NCI-H345 treated with DMSO at 0.1 percent for 48 hours (cell line): ENCODE results near the gene GGA2.
"Not testable (repeated sequence)": the region's sequence is repeated elsewhere in the genome, so short reads cannot be mapped to it uniquely, and the experiment has no call there.

Experiments used
- DNase-seq: peaks from one replicate; lab custom pipeline; 2025; ENCODE audit not compliant: unreplicated experiment; lab: John Stamatoyannopoulos, UW

Gene GGA2

DNA sequence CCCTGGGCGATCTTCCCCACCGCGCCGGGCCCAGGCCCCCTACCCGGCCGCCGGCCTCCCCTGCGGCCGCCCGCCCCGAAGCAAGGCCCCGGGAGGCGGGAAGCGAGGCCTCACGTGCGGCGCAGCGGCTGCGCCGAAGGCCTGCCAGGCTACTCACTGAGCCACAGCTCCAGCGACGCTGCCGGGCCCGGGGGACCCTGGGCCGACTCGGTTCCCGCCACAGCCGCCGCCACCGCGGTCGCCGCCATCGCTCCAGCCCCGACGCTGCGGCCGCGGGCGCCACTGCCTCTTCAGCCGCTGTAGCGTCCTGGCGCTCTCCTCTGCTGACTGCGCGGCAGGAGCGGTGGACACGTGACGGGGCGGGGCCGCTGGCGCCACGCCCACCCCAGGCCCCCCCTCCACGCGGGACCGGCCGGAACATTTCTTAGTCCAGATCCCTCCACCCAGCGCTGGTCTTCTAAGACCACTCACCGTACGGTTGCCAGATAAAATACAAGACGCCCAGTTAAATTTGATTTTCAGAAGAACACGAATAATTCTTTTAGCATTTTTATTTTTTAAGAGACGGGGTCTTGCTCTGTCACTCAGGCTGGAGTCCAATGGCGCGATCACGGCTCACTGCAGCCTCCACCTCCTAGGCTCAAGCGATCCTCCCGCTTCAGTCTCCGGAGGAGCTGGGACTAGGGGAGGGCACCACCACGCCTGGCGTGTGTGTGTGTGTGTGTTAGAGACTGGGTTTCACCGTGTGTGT is at the start of gene GGA2:
GGA2 (minus strand) TSS at position 331 of the 751 bp plus-strand sequence; CDS start at position 248, 83 bp downstream.
- peak; percentile 57 for DNase-seq

DNA sequence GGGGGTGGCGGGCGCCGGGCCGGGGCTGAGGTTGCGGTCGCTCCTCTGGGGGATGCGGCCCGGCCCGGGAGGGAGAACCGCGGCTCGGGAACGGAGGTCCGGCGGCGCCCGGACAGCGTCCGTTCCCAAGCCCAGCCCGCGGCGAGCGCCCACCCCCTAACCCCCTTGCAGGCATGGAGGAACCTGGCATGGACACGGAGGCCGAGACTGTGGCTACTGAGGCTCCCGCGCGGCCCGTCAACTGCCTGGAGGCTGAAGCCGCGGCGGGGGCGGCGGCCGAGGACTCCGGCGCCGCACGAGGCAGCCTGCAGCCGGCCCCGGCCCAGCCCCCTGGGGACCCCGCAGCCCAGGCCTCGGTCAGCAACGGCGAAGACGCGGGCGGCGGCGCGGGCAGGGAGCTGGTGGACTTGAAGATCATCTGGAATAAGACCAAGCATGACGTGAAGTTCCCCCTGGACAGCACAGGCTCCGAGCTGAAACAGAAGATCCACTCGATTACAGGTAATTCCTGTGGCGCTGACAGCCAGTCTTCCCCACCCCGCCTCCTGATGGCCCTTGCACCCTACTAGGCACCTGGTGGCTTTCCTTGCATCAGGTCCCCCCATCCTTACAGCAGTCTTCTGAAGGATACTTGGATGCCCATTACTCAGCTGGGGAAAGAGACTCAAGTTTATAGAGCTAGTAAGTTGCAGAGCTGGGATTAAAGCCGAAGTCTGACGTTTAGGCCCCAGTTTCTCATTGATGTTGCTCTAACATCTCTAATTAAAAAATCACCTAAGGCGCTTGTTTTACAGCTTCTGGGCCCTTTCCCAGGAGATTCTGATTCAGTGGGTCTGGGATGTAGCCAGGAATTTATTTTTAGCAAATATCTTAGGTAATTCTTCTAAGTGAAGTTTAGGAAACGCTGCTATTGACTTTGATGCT is 47.7 kb upstream of the GGA2 start:
- DNase-seq, result no peak

DNA sequence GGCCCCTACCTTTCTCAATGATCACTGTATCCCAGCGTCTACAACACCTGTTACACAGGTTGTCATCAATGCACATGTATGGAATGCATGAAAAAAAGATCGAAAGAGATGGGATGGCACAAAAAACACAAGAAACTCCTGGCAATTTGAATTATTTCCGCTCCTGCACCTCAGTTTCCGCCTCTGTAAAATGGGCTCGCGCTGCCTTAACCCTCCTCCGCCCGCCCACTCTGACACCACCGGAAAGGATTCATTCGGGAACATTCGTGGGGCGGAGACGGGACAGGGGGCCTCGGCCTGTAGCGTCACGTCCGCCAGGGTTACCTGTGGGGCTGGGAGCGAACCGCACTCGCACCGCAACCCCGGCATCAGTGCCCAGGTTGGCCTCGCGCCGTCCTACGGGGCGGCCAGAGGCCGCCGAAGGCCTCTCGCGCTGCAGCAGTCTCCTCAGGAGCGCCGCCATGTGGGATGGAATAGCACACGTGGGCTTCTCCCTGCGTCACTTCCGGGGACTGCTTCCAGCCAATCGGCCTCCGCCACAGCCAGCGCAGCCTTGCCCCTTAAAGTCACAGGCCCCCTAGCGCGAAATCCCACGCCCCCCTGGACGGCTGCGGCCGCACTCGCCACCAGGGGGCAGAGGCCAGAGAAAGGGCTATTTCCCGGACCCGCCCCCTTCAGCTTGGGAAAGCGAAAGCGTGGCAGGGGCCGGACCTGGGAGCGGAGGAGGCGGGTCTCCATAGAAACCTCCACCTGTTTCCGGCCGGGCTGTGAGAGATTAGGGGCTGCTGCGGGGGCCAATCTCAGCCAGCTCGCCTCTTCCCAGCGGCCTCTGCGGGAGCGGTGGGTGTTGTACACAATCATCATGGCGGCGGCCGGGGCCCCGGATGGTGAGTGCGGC is 46.8 kb upstream of the GGA2 start, which contains the start of the genes EARS2 and UBFD1:
EARS2 (minus strand) TSS at position 470 of the 898 bp plus-strand sequence; CDS start at position 463, 7 bp downstream.
UBFD1 (plus strand) TSS at position 847 of the 898 bp plus-strand sequence; CDS start at position 863, 16 bp downstream.
- DNase-seq, result peak; percentile 94

DNA sequence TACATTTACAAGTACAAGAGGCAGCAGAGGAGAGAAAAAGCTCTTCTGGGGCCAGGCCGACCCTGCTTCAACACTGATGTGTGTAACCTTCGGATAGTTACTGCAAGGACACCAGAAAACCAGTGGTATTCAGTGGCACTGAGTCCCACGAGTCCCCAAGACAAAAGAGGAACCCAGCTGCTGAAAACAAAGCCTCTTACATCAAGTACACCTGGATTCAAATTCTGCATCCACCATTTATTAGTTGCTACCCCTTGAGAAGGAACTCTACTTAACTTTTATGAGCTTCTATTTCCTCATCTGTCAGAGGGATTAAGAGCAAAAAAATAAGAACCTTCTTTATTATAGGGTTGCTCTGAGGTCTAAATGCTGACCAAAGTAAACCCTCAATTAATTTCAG is 44.2 kb upstream of the GGA2 start:
- no peak for DNase-seq

GRCh38 chr16:23552161-23552560 is 41.9 kb upstream of the GGA2 start:
- no peak for DNase-seq

DNA sequence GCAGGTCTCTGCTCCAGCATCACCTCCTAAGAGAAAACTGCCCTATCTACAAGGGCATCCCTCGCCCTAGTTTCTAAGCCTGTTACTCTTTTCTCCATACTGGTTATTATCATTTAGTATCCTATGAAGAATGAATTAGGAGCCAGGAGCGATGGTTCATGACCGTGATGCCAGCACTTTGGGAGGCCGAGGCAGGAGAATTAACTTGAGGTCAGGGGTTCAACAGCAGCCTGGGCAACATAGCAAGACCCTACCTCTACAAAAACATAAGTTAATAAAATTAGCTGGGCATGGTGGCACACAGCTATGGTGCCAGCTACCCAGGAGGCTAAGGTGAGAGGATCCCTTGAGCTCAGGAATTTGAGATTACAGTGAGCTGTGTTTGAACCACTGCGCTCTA is 39.6 kb upstream of the GGA2 start:
- no peak for DNase-seq

GRCh38 chr16:23544436-23544835 is 34.1 kb upstream of the GGA2 start:
- no peak for DNase-seq

DNA sequence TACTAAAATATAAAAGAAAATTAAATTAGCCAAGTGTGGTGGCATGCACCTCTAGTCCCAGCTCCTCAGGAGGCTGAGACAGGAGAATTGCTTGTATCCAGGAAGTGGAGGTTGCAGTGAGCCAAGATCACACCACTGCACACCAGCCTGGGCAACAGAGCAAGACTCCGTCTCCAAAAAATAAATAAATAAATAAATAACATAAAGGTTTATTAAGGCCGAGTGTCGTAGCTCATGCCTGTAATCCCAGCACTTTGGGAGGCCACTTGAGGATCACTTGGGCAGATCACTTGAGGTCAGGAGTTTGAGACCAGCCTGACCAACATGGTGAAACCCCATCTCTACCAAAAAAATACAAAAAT is 30.5 kb upstream of the GGA2 start:
- not testable (repeated sequence) for DNase-seq

DNA sequence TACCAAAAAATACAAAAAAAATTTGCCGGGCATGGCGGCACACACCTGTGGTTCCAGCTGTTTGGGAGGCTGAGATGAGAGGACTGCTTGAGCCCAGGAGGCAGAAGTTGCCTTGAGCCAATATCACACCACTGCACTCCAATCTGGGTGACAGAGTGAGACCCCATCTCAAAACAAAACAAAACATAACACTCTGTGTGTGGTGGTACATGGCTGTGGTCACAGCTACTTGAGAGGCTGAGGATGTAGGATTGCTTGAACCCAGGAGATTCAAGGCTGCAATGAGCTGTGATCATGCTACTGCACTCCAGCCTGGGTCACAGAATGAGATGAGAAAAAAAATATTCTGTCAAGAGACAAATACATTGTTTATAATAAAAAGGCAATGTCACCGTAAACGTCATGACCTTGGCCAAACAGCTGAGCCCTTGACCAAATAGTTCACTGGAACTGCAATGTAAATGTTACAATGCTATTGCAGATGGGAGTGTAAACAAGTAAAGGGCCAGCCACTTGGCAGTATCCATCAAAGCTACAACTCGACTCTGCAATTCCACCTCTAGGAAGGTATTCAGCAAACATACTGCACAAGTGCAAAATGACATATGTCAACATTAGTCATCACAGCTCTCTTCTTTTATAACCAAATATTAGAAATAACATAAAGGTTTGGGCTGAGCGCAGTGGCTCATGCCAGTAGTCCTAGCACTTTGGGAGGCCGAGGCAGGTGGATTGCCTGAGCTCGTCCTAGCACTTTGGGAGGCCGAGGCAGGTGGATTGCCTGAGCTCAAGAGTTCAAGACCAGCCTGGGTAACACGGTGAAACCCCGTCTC is 29.9 kb upstream of the GGA2 start:
- no peak for DNase-seq

DNA sequence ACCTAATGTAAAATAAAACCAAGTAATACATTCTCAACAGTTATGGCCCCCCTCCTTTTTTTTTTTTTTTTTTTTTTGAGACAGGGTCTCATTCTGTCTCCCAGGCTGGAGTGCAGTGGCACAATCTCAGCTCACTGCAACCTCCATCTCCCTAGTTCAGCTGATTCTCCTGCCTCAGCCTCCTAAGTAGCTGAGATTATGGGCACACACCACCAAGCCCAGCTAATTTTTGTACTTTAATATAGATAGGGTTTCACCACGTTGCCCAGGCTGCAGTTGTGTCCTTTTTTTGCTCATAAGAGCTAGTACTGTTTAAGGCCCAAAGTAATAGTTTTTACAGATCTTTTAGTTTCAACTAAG is 28.6 kb upstream of the GGA2 start:
- DNase-seq, result no peak

- no peak for DNase-seq
Measured at GRCh38 chr16:23537390-23537789, 27.1 kb upstream of the GGA2 start.

GRCh38 chr16:23535901-23536300 is 25.6 kb upstream of the GGA2 start:
- no peak for DNase-seq

GRCh38 chr16:23534868-23535860 is 24.9 kb upstream of the GGA2 start:
- no peak for DNase-seq

GRCh38 chr16:23532448-23532847 is 22.2 kb upstream of the GGA2 start:
- no peak for DNase-seq

DNA sequence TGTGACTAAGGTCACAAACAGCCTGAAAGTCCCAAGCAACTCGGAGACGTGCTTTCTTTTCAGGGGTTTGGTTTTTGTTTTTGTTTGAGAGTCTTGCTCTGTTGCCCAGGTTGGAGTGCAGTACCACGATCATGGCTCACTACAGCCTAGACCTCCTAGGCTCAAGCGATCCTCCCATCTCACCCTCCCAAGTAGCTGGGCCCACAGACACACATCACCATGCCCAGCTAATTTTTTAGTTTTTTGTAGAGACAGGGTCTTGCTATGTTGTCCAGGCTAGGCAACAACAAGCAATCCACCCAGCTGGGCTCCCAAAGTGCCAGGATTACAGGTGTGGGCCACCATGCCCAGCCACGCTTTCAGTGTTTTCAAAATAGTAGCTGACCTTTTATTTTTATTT is 19.8 kb upstream of the GGA2 start:
- DNase-seq, result no peak

- no peak for DNase-seq
Measured at GRCh38 chr16:23528644-23529310, 18.5 kb upstream of the GGA2 start.

DNA sequence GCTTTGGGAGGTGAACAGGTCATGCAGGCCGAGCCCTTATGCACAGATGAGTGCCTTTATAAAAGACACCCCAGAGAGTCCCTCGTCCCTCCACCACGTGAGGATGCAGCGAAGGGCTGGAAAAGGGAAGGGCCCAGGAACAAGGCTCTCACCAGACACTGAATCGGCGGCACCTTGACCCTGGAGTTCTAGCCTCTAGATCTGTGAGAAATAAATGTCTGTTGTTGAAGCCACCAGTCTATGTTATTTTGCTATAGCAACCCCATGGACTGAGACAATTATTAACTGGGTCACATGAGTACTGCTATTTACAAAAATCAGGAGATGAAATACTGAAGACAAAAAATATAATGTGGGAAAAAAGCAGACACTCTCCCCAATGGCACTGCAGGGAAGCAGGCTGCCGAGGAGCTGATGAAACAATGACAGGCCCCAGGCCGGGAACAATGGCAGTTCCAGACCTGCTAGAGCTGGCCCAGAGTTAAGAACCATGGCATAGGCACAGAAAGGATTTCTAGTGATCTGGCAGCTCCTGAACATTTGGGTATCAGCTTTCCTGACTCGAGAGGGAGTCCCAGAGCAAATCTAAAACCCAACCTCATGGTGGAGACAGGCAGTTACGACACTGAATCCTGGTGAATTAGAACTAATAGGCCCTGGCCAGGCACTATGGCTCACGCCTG is 17.8 kb upstream of the GGA2 start:
- DNase-seq, result no peak

- no peak for DNase-seq
Measured at GRCh38 chr16:23524886-23525285, 14.6 kb upstream of the GGA2 start.
